HUES6 (cell line): Measurements from ENCODE around the gene SCEL.

Source experiments
- H3K27ac ChIP-seq: 2 replicates; pipeline ENCODE4 v1.7.0; 2013; ENCODE audit warnings: low read depth, mild to moderate bottlenecking, low read length, inconsistent platforms
- H3K27me3 ChIP-seq: 2 replicates; pipeline ENCODE4 v1.6.1; 2013; ENCODE audit warnings: low read length; ENCODE audit not compliant: control insufficient read depth, insufficient read depth
- H3K36me3 ChIP-seq: 2 replicates; pipeline ENCODE4 v1.6.1; 2013; ENCODE audit warnings: low read length; ENCODE audit not compliant: control insufficient read depth, insufficient read depth
- H3K4me1 ChIP-seq: 2 replicates; pipeline ENCODE4 v1.6.1; 2013; ENCODE audit warnings: low read length; ENCODE audit not compliant: control insufficient read depth, insufficient read depth
- H3K4me3 ChIP-seq: 2 replicates; pipeline ENCODE4 v1.5.1; 2013; ENCODE audit warnings: low read depth, low read length
- H3K9ac ChIP-seq: one replicate; pipeline ENCODE4 v1.6.1; 2013; ENCODE audit warnings: mild to moderate bottlenecking, low read length
- H3K9me3 ChIP-seq: 2 replicates; pipeline ENCODE4 v1.6.1; 2013; ENCODE audit warnings: low read depth, low read length; ENCODE audit not compliant: control insufficient read depth, insufficient read depth

SCEL gene

DNA sequence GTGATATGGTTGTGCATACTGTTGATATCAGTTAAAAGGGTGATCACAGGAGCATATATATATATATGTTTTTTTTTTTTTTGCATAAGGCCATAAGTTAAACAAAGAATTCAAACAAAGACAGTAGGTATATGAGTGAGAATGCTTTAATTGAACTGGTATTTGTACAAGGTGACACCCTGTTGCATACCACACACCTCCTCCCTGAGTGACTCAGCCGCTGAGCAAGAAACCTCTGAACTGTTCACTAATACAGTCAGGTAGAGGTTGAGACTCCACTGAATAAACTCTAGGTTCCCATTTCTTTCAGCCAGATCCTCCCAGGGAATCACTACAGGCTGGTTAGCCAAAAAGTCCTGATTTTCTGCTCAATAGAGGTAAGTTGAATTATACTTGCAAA, at the start of gene SCEL:
Gene SCEL (plus strand): TSS at position 259 of the 400 bp plus-strand sequence. CDS start 20,170 bp downstream, outside the sequence.
- Histone ChIP-seq H3K27me3 (no peaks in the 10 kb centered on the region), H3K27ac (no peak within 1 kb of the TSS), H3K9ac (no peak within 1 kb of the TSS), H3K4me1 (0 out of 2 replicates have a peak, but pooled peaks cover 4% of the 10 kb centered on the region), H3K4me3 (no peak within 1 kb of the TSS), H3K9me3 (no peaks in the 10 kb centered on the region), H3K36me3 (no peaks in the 10 kb centered on the region)

DNA sequence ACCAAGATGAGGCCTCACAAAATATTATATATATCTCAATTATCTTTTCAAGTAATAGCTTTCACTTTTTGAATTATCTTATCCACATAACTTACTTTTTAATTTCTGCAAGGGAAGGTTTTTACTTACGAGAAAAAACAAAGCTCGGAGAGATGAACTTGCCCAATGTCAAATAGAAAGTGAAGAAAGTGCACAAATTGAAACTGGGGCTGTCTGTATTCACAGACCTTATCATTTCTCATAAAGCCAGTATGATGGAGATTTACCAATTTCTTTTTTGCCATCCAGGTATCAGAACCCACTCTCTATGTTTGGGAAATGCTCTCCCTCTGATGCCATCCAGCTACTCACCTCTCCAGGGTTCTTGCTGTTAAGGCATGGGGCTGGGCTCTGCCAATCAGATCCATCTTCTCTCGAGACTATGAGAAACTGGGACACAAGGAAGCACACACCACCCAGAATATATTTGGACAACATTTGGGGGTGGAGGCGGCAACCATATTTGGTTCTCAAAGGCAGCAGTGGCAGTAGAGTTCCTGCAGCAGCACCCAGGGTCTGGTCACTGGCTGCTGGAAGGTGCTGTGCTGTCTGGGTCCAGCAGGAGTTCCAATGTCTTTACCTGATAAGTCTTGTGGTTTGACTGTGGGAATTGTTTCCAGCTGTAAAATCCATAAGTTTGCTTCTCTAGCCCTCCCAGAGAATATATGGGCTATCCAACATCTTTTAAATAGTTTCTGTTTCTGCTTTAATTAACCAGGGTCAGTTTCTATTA, 45.8 kb upstream of the SCEL start:
- Histone ChIP-seq H3K36me3 (no peaks in the 10 kb centered on the region), H3K4me3 (no peak overlapping the region), H3K27me3 (no peaks in the 10 kb centered on the region), H3K9ac (no peak overlapping the region), H3K4me1 (no peaks in the 10 kb centered on the region), H3K27ac (no peak overlapping the region), H3K9me3 (no peaks in the 10 kb centered on the region)

DNA sequence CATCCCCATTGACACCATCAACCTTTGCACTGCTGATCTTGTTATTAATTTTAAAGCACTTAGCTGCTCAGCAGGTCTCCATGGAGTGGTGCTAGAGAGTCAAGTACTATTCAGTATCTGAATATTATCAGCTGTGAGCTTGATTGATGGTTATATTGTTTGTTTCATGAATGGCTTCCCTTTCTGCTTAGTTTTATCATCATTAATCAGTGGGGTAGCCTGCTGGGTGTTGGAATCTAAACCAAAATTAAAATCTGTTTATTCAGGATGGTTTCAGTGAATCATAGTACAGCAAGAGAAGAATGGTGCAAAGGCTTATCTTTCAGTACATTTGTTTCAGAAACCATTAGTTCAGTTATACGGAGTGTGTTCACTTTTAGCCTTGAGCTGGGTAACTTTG, 42.5 kb upstream of the SCEL start:
- Histone ChIP-seq H3K9me3 (no peaks in the 10 kb centered on the region), H3K36me3 (no peaks in the 10 kb centered on the region), H3K27ac (no peak overlapping the region), H3K9ac (no peak overlapping the region), H3K4me3 (no peak overlapping the region), H3K4me1 (no peaks in the 10 kb centered on the region), H3K27me3 (no peaks in the 10 kb centered on the region)

DNA sequence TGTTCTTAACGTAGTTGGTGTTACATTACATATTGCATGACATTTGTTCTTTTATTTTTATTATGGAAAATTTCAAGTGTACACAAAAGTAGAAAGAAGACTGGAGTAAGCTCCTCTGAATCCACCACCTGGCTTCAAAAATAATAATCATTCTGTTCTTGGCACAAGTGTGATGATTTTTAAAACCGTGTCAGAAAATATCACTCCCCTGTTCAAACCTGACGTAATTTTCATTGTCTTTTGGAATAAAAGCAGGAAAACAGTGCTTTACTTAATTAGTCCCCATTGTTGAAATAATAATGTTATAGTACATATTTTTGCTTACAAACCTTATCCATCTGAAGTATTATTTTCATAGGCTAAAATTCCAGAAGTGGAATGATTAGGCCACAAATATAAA, 41.3 kb upstream of the SCEL start:
- H3K9ac ChIP-seq = no peak overlapping the region
- H3K27ac ChIP-seq = no peak overlapping the region
- H3K9me3 ChIP-seq = no peaks in the 10 kb centered on the region
- no peaks in the 10 kb centered on the region for H3K36me3 ChIP-seq
- no peaks in the 10 kb centered on the region for H3K4me1 ChIP-seq
- no peak overlapping the region for H3K4me3 ChIP-seq
- no peaks in the 10 kb centered on the region for H3K27me3 ChIP-seq

DNA sequence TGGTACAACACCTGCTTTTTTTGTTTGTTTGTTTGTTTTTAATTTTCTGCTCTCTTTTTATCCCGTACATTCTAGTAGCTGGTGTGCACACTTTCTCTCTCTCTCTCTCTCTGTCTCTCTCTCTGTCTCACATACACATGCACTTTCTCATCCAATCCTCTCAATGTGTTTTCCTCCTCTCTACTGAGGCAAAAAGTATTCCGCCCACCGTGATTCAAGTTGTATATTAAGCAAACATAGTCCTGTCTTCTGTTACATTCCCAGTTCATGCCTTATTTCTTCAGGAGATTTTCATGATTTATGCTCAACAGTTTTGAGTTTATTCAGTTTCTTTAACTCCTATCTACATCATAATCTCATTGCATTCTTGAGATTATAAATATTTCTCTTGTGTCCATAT, 38.2 kb upstream of the SCEL start:
- H3K27me3 ChIP-seq = no peaks in the 10 kb centered on the region
- H3K9me3 ChIP-seq = no peaks in the 10 kb centered on the region
- H3K27ac ChIP-seq = no peak overlapping the region
- no peak overlapping the region for H3K9ac ChIP-seq
- no peaks in the 10 kb centered on the region for H3K4me1 ChIP-seq
- no peaks in the 10 kb centered on the region for H3K36me3 ChIP-seq
- H3K4me3 ChIP-seq = no peak overlapping the region

DNA sequence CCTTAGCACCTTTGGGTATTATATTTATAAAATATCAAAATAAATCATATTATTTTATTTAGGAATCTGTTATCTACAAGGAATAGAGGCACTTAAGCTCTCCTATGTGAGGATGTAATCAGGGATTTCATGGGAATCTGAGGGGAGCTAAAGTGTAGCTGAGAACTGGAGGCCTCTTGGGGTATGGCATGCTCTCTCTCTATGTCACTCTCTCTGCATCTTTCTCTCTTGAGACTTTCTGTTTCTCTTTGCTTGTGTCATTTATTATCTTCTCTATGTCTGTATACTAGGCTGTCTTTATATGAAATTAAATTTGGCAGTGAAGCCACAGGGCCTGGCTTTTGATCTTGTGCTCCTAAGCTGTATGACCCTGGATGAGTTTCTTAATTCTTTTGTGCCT, 37.7 kb upstream of the SCEL start:
- no peaks in the 10 kb centered on the region for H3K9me3 ChIP-seq
- H3K27me3 ChIP-seq = no peaks in the 10 kb centered on the region
- no peak overlapping the region for H3K9ac ChIP-seq

GRCh38 chr13:77502104-77502720, 33.3 kb upstream of the SCEL start:
- Histone ChIP-seq H3K36me3 (no peaks in the 10 kb centered on the region), H3K9ac (no peak overlapping the region), H3K4me1 (no peaks in the 10 kb centered on the region), H3K9me3 (no peaks in the 10 kb centered on the region), H3K27me3 (no peaks in the 10 kb centered on the region), H3K4me3 (no peak overlapping the region), H3K27ac (no peak overlapping the region)

More for the DNA sequence above, 37.7 kb upstream of the SCEL start:
- H3K27ac ChIP-seq = no peak overlapping the region
- no peak overlapping the region for H3K4me3 ChIP-seq
- H3K36me3 ChIP-seq = no peaks in the 10 kb centered on the region
- H3K4me1 ChIP-seq = no peaks in the 10 kb centered on the region

DNA sequence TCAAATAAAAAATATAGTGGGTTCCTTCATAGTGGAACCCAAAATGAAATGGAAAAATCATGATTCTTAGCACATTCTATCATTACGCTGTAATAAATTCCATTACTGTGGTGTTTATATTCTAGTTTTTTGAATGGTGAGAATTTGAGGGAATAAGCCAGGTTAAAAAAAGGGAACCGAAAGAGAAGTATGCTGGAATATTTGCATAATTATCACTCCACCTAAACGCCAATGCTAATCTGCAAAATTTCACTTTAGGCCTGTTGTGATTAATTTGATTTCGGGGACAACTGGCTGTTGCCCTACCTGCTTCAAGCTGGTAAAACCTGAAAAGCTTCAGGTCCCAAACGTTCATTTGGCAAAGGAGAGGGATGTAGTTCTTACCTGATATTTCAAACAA, 32.1 kb upstream of the SCEL start:
- Histone ChIP-seq H3K9ac (no peak overlapping the region), H3K27me3 (no peaks in the 10 kb centered on the region), H3K9me3 (no peaks in the 10 kb centered on the region), H3K4me1 (no peaks in the 10 kb centered on the region), H3K4me3 (no peak overlapping the region), H3K27ac (no peak overlapping the region), H3K36me3 (no peaks in the 10 kb centered on the region)

DNA sequence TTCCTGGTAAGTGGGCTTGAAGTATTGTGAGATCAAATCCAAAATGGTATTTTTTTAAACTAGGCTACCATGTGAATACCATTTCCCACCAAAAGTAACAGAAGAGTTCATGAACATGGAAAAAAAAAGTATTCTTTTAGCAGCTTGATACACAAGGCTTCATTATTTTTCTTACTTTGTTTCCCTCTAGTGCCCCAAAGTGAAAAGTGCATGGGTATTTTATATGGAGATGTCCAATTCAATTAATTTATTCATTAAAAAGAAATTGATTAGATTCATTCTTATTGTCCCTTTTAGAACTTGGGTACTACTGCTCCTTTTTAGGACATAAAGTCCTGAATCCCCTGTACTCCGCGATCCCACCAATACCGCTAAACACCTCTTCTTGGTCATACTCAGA, 28.6 kb upstream of the SCEL start:
- Histone ChIP-seq H3K27me3 (no peaks in the 10 kb centered on the region), H3K27ac (no peak overlapping the region), H3K4me3 (no peak overlapping the region), H3K9me3 (no peaks in the 10 kb centered on the region), H3K9ac (no peak overlapping the region), H3K4me1 (no peaks in the 10 kb centered on the region), H3K36me3 (no peaks in the 10 kb centered on the region)

GRCh38 chr13:77507931-77508776, 27.4 kb upstream of the SCEL start:
- H3K9me3 ChIP-seq = no peaks in the 10 kb centered on the region
- no peaks in the 10 kb centered on the region for H3K27me3 ChIP-seq
- H3K4me3 ChIP-seq = no peak overlapping the region
- no peak overlapping the region for H3K9ac ChIP-seq
- no peak overlapping the region for H3K27ac ChIP-seq
- H3K4me1 ChIP-seq = no peaks in the 10 kb centered on the region
- no peaks in the 10 kb centered on the region for H3K36me3 ChIP-seq
